Kidney epithelial cell (primary cell): Measurements from ENCODE around the gene HSD17B2. TPM values are rescaled to one million over a fixed set of nuclear protein-coding genes. Genes with fewer than 3 reads are reported as not detected.

Experiments used
- DNase-seq: peaks from one replicate; pipeline ENCODE4 v3.0.0-alpha.2; 2010; ENCODE audit warnings: low read depth
- H3K27me3 ChIP-seq: 2 replicates; pipeline ENCODE4 v1.6.0; 2011; ENCODE audit warnings: low read length; ENCODE audit not compliant: control insufficient read depth, insufficient read depth
- H3K36me3 ChIP-seq: 2 replicates; pipeline ENCODE4 v1.5.1; 2011; ENCODE audit warnings: low read length; ENCODE audit not compliant: control insufficient read depth, insufficient read depth
- H3K4me3 ChIP-seq: 2 replicates; pipeline ENCODE4 v1.5.1; 2011; ENCODE audit warnings: low read depth, mild to moderate bottlenecking, control low read depth, low read length
- CTCF ChIP-seq: IDR thresholded peaks from 2 replicates; pipeline ENCODE4 v1.5.1; 2011; ENCODE audit warnings: mild to moderate bottlenecking, moderate library complexity, low read length, control low read depth, inconsistent platforms; ENCODE audit not compliant: insufficient read depth, poor library complexity, severe bottlenecking
- total RNA-seq: library from RNA; depleted of rRNA; stranded (reverse); fragments of >200 nt; gene quantifications from 2 replicates; pipeline ENCODE4 v1.2.3, GENCODE V29; 2015

HSD17B2 gene
- total RNA-seq, 1 donor from 2014 or later = not detected

DNA sequence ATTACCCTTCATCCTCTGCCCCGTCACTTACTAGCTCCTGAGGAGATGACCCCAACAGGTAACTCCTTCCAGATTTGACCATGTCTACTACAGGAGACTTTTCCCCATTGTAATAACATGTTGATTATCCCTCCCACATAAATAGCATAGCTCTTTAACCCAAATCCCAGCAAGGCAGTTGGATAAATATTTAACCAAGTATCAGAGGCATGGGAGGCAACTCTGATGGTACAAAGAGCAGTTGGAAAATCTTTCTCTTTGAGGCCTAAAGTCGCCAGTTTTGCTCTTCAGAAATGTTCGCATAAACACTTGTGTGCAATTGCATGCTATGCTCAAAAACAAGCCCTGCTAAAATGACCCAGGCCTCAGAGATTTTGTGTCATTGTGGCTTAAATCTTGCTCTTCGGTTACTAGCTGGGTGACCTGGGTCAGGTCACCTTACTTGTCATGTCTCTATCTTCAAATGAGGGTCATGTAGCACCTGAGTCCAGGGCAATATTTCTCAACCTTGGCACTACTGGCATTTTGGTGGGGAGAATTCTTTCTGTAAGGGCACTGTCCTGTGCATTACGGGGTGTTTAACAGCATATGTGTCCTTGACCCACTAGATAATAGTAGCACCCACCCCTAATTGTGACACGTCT lies 48.8 kb downstream of the HSD17B2 start:
- DNase-seq = no peak
- no peaks in the 10 kb centered on the region for H3K27me3 ChIP-seq
- TF ChIP-seq CTCF = no peak

DNA sequence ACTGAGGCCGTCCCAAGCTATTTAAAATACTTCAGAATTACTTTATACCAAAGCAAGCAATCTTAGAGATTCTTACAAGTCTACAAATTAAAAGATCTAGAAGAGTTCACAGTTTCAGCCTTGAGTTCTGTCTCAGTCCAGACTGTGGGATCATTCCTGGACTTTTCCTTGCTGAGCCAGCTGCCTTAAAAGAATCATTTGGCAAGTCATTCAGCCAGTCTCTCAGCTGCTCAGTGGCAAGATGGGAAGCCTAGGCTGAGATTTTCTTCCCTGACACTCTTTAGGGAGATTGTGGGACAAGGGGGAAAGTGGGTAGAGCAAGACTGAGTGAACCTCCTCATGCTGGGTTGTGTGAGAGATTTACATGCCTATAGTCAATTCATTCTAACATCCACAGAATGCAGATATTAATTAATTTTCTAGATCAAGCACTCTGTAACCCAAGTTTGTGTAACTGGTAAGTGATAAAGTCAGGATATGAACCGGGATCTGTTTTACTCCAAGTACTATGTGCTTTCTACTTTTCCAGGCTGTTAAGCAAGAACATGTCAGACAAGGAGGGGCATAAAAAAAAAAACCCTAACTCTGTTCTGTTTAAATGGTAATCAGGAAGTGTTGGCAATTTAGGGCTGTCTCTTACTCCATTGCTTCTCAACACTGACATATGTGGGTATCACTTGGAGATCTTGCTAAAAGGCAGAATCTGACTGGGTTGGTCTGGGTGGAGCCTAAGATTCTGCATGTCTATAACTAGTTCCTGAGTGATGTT lies 50.1 kb downstream of the HSD17B2 start:
- TF ChIP-seq CTCF = no peak
- H3K36me3 ChIP-seq = no peaks in the 10 kb centered on the region
- no peaks in the 10 kb centered on the region for H3K27me3 ChIP-seq
- DNase-seq = no peak
- no peak overlapping the region for H3K4me3 ChIP-seq

More for the DNA sequence above, 48.8 kb downstream of the HSD17B2 start:
- Histone ChIP-seq H3K4me3 (no peak overlapping the region), H3K36me3 (no peaks in the 10 kb centered on the region)

DNA sequence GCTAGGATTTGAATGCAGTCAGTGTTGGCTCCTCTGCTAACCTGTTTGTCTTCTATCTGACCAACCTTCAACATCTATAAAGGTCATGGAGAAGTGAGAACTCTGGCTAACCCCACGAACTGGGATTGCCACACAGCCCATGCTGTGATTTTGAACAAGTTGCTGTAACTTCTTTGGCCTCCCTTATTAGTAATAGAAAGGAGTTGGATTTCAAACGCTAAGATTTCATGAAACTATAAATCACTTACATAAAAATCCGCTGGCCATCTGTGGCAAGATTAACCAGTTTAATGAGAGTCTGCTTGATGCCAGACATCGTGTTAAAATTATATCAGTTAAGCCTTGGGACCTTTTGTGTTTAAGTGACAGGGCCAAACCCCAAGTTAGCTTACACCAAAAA lies 53.4 kb downstream of the HSD17B2 start:
- no peak overlapping the region for H3K4me3 ChIP-seq
- no peaks in the 10 kb centered on the region for H3K36me3 ChIP-seq
- no peak for DNase-seq
- TF ChIP-seq CTCF = no peak
- H3K27me3 ChIP-seq = no peaks in the 10 kb centered on the region

- Histone ChIP-seq H3K4me3 (no peak overlapping the region), H3K36me3 (no peaks in the 10 kb centered on the region), H3K27me3 (no peaks in the 10 kb centered on the region)
- no peak for TF ChIP-seq CTCF
- DNase-seq = no peak
Measured at GRCh38 chr16:82091241-82091640, 56.2 kb downstream of the HSD17B2 start.

DNA sequence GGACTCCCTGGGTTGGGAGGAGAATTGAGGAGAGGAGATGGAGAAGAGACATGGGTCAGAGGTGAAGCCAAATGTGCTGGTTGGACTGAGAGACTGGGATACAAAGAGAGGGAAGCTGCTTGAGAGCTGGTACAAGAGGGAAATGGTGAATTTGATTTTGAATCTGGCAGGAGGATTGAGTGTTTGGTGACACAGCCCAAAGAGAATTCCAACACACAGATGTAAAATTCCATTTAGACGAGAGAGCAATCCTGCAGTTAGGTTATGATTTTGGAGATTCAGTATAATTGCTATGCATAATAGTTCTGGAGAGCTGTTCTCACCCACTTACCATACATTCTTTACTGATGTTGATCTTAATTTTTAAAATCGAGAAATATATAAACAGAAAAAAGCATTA lies 57.7 kb downstream of the HSD17B2 start:
- H3K27me3 ChIP-seq = no peaks in the 10 kb centered on the region
- no peak overlapping the region for H3K4me3 ChIP-seq
- no peak for DNase-seq
- TF ChIP-seq CTCF = no peak
- no peaks in the 10 kb centered on the region for H3K36me3 ChIP-seq
